ENCODE results near the gene FADS1. TPM values are rescaled to one million over a fixed set of nuclear protein-coding genes. Genes with fewer than 3 reads are reported as not detected.

FADS1 gene
- total RNA-seq, 6 donors from 2014 or later = 38.8 to 63.7 (median 53.2) TPM

GRCh38 chr11:61836193-61836592, 19.4 kb upstream of the FADS1 start:
- Histone ChIP-seq H3K4me1 (peaks cover 16 to 23% (median 19%) of the 10 kb centered on the region in 4 donors), H3K9me3 (no peaks in the 10 kb centered on the region), H3K36me3 (peaks cover 0 to 20% (median 16%) of the 10 kb centered on the region in 4 donors), H3K27me3 (no peaks in the 10 kb centered on the region), H3K27ac (peak overlapping the region in 2 of 4 donors; percentile 21 to 81), H3K4me3 (no peak overlapping the region)
- DNase-seq (no peak), ATAC-seq (ENCODE audit: low FRiP score in 2 of 2) (no peak)
- TF ChIP-seq CTCF (IDR thresholded peaks at IDR 0.05) (no peak), POLR2AphosphoS5 (IDR thresholded peaks at IDR 0.05) (no peak), POLR2A (IDR thresholded peaks at IDR 0.05) (no peak), EP300 (IDR thresholded peaks at IDR 0.05) (no peak)
- 95 to 99% methylated on average over 8 of the region's 8 CpGs for WGBS, 2 donors

- DNase-seq (peak; percentile 36 to 56), ATAC-seq (ENCODE audit: low FRiP score in 2 of 2) (peak; percentile 64 to 82)
- WGBS, 2 donors = 30 to 45% methylated on average over 4 to 11 of the region's 12 CpGs
- peaks cover 24 to 40% (median 36%) of the 10 kb centered on the region in 4 donors for H3K4me1 ChIP-seq
- peaks cover 0 to 6% (median 2%) of the 10 kb centered on the region in 4 donors for H3K36me3 ChIP-seq
- H3K4me3 ChIP-seq = no peak overlapping the region
- TF ChIP-seq POLR2A (IDR thresholded peaks at IDR 0.05) (no peak), EP300 (IDR thresholded peaks at IDR 0.05) (peak in 1 of 4 donors; percentile 26)
- no peaks in the 10 kb centered on the region for H3K27me3 ChIP-seq
- no peaks in the 10 kb centered on the region for H3K9me3 ChIP-seq
- peak overlapping the region; percentile 68 to 81 (median 70) for H3K27ac ChIP-seq
These were observed 17.7 kb upstream of the FADS1 start for GRCh38 chr11:61834278-61835048.

- peak overlapping the region; percentile 68 to 81 (median 70) for H3K27ac ChIP-seq
- TF ChIP-seq POLR2A (IDR thresholded peaks at IDR 0.05) = no peak
- TF ChIP-seq POLR2AphosphoS5 (IDR thresholded peaks at IDR 0.05) = no peak
- no peak for TF ChIP-seq EP300 (IDR thresholded peaks at IDR 0.05)
- TF ChIP-seq CTCF (IDR thresholded peaks at IDR 0.05) = no peak
- no peak for DNase-seq
- H3K36me3 ChIP-seq = peaks cover 0 to 4% (median 2%) of the 10 kb centered on the region in 4 donors
- H3K4me3 ChIP-seq = no peak overlapping the region
- no peaks in the 10 kb centered on the region for H3K27me3 ChIP-seq
- peaks cover 28 to 45% (median 42%) of the 10 kb centered on the region in 4 donors for H3K4me1 ChIP-seq
- no peak for ATAC-seq (ENCODE audit: low FRiP score in 2 of 2)
- H3K9me3 ChIP-seq = no peaks in the 10 kb centered on the region
- 94 to 96% methylated on average over 8 to 12 of the region's 12 CpGs for WGBS, 2 donors
These were observed 17.1 kb upstream of the FADS1 start for GRCh38 chr11:61833926-61834277.

- 90% methylated on average over 11 of the region's 11 CpGs for WGBS, 2 donors
- Histone ChIP-seq H3K9me3 (no peaks in the 10 kb centered on the region), H3K36me3 (peaks cover 0 to under 1% (median 0%) of the 10 kb centered on the region in 4 donors), H3K4me1 (peaks cover 32 to 48% (median 46%) of the 10 kb centered on the region in 4 donors), H3K4me3 (no peak overlapping the region), H3K27me3 (peaks cover 0 to 2% (median 0%) of the 10 kb centered on the region in 4 donors), H3K27ac (no peak overlapping the region)
- ATAC-seq (ENCODE audit: low FRiP score in 2 of 2) = no peak
- TF ChIP-seq POLR2A (IDR thresholded peaks at IDR 0.05) (no peak), EP300 (IDR thresholded peaks at IDR 0.05) (no peak), POLR2AphosphoS5 (IDR thresholded peaks at IDR 0.05) (no peak), CTCF (IDR thresholded peaks at IDR 0.05) (no peak)
- peak in 1 of 2 donors; percentile 38 for DNase-seq
These were observed 16.7 kb upstream of the FADS1 start for GRCh38 chr11:61833471-61833870.

GRCh38 chr11:61832754-61833153, 16.0 kb upstream of the FADS1 start:
- DNase-seq (no peak), ATAC-seq (ENCODE audit: low FRiP score in 2 of 2) (no peak)
- TF ChIP-seq POLR2AphosphoS5 (IDR thresholded peaks at IDR 0.05) = no peak
- TF ChIP-seq POLR2A (IDR thresholded peaks at IDR 0.05) = no peak
- TF ChIP-seq CTCF (IDR thresholded peaks at IDR 0.05) = no peak
- TF ChIP-seq EP300 (IDR thresholded peaks at IDR 0.05) = no peak
- no peak overlapping the region for H3K27ac ChIP-seq
- peaks cover 35 to 55% (median 49%) of the 10 kb centered on the region in 4 donors for H3K4me1 ChIP-seq
- 67 to 82% methylated on average over 7 of the region's 7 CpGs for WGBS, 2 donors
- H3K9me3 ChIP-seq = no peaks in the 10 kb centered on the region
- H3K27me3 ChIP-seq = peaks cover 0 to 2% (median 0%) of the 10 kb centered on the region in 4 donors
- H3K4me3 ChIP-seq = no peak overlapping the region
- no peaks in the 10 kb centered on the region for H3K36me3 ChIP-seq
